ENCODE measurements around the gene GRIA4.

The GRIA4 gene

DNA sequence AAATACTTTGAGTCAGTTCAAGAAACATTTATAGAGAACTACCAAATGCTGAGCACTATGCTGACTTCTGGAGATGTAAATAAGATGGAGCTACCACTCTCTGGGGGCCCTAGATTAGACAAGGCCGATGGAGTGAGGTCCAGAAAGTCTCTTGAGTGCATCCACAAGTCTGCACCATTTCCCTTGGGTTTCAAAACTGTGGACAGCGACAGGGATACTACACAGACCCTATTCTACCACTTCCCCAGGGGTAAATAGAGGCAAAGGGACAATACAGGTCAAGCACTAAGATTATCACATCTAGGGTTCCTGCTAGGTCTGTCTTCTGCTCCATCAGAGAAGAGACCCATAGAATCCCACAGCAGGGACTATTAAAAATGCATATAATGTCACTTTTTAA lies 183.2 kb downstream of the GRIA4 start:
- no peak for DNase-seq

DNA sequence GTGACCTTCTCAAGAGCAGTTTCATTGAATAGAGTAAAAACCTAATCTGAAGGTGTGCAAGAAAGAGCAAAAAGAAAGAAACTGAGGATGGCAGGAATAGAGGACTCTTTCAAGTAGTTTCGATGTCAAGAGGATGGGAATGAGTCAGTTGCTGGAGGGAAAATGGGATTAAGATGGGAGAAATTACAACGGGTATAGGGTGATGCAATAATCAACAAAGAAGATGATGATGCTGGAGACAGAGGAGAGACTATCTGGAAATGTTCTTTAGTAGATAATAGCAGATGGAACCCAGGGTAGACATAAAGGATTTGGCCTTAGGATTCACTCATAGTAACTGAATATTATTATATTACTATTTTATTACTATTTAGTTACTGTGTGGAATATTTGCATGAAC lies 189.4 kb downstream of the GRIA4 start:
- no peak for DNase-seq

DNA sequence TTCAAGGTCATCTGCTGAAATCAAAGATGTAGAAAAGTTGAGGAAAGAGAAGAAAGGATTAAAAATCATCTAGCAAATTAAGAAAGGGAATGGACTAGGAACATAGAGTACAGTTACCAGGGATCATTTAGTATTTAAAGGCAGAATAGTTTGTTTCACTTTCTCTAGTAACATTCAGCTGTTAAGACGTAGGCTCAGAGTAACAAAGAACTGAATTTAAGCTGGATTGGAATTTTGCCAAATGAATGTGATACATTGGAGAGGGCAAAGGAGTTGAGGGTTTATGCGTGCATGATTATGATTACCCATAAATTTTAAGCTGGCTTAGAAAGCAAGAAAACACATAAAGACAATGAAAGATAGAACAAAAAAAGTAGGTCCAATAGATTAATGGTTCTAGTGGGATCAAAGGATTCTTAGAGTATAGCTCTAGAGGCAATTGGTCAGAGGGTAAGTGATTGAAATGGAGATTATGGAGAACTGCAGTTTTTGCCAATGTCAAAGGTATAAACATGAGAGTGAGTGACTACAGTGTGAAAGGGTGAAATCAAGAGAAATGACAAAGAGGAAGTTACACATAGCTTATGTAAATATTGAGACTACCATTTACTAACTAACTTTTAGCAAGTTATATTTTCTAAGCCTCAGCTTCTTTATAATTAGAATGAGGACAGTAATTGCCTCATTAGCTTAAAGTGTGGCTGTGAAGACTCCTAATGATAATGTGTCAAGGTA lies 190.0 kb downstream of the GRIA4 start:
- no peak for DNase-seq

GRCh38 chr11:105802390-105802789 lies 192.5 kb downstream of the GRIA4 start:
- DNase-seq: no peak

GRCh38 chr11:105811242-105811641 lies 201.4 kb downstream of the GRIA4 start:
- no peak for DNase-seq

DNA sequence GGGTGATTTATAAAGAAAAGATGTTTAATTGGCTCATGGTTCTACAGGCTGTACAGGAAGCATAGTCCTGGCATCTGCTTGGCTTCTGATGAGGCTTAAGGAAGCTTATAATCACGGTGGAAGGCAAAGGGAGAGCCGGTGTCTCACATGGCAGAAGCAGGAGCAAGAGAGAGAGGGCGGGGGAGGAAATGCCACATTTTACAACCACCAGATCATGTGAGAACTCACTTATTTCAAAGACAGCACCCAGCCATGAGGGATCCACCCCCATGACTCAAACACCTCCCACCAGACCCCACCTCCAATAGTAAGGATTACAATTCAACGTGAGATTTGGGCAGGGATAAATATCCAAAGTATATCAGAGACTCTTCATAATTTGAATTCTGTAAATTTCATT lies 211.5 kb downstream of the GRIA4 start:
- peak; percentile 72 for DNase-seq

DNA sequence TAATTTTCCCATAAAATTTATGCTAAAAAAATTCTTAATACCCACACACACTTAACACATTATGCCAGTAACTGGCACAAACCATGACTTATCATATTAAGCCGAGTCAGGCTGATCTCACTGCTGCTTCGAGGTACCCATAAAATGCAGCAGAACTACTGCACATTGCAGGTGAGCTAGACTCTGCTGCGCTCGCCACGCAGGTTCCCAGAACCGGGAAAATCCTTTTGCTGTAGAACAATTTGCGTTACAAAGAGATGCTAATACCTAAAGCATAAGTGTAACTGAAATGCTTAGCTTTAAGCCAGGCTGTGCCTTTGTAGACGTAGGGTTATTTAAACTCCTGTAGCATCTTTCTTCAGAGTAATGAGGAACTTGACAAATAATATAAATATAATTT lies 211.9 kb downstream of the GRIA4 start:
- DNase-seq: no peak

- no peak for DNase-seq
These were observed 213.7 kb downstream of the GRIA4 start for GRCh38 chr11:105823495-105824033.

GRCh38 chr11:105824457-105825013 lies 214.7 kb downstream of the GRIA4 start:
- no peak for DNase-seq

DNA sequence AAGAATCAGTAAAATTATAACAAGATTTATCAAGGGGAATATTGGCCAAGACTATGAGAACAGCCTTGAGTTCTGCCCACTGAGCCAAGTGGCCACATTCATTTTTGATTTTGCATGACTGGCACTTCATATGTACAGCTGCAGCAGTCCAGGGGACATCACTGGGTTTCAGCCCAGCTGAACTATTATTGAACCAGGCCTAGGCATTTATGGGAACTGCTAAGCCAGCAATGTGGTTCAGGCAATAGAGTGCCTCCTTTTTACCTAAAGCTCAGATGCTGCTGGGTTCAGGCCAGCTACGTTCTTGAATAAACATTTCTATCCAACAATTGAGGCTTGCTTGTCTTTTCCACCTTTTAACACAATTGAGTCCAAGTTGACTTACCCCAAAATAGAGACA lies 215.3 kb downstream of the GRIA4 start:
- DNase-seq: no peak

GRCh38 chr11:105827906-105828305 lies 218.0 kb downstream of the GRIA4 start:
- no peak for DNase-seq

GRCh38 chr11:105829084-105829483 lies 219.2 kb downstream of the GRIA4 start:
- no peak for DNase-seq

DNA sequence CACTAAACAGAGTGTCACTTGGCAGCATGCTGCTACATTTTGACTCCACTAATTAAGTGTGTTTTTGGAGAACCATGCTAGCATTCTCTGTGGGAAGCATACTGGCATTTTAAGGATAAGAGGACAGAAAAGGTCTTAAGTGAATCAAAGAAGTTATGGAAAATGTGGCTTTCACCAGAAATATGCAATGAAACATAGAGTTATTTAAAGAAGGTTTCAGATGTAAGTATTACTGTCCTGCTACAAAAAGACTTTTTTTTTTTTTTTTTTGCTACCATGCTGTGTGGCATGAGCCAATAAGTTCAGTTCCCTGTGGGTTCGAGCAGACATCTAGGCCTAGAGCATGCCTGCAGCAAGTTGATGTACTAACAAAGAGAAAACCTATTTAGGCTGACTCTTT lies 224.6 kb downstream of the GRIA4 start:
- DNase-seq: no peak

DNA sequence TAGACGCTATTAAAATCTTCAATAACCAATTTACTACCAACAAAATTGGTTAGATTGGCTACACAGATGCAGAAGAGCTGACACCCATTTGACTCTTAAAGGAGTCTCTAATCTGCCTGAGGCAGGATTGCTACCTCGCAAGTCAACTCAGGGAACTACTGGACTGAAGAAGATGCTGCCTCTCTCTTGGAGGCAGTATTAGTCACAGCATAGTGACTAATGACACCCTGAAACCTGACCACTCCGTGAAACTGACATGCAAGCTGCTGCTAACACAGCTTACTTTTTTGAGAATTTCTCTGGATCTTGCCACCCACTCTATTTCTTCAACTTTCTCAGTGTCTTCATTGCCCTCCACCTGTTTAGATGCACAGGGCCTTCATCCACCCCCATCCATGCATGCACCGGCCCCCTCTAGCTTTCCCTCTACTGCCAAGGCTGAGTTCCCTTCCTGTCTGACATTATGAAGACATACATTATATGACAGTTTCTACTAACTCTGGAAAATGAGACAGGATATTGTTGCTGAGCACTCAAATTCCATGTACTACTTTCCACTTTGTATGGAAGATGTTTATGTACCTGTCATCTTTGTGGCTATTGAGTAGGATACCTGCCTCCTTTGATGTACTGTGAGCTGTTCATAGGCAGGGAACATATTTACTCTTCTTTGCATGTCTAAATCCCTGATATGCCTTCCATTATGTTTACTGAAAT lies 229.0 kb downstream of the GRIA4 start:
- peak; percentile 63 for DNase-seq

DNA sequence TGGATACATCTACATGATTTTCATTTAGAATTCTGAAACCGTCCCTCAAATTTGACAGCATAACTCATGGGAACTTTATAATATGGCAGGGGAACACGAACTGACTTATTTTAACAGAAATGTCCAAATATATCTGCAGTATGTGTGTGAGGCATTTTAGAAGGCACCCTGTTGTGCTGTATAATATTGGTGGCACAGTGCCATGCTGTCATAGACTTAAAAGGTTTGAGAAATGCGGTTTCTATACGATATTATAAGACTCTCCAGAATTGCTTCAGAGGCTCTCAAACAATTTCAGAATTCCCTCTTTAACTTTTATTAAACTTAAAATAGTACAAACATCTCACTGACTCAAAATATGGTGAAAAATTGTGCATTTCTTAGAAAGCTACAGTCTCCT lies 230.5 kb downstream of the GRIA4 start:
- no peak for DNase-seq

DNA sequence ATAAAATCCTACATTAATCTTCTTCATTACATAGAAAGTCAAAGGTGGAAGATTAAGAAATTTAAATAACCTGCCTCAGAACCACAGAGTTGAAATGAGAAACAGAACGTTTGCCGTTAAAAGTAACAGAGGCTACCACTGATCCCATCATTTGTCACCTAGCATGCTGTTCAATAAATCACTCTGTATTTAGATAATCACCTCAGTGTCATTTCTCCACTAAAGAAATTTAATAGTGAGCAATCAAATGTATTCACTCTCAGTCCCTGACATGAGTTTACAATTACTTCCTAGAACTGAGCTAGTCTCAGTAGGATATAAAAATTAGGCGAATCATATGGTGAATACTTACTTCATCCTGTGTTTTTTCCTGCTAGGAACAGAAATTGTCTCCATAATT lies 242.5 kb downstream of the GRIA4 start:
- DNase-seq: no peak

- DNase-seq: no peak
These were observed 244.4 kb downstream of the GRIA4 start for GRCh38 chr11:105854269-105854668.

DNA sequence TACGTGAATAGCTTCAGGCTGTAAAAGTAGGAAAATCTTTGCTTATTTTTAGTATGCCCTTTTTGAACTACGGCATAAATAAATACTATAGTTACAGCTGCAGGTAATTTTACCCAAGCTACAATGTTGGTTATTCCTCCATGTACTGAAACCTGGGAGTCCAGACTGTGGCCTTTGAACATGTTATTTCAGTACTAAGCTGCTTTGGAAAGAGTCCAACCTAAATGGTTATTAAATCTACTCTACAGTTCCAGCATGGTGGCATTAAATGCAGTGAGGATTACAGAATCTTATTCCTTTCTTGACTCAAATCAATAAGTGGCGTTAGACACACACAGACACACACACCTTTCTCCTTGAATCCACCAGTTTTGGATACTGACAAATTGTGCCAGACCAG lies 247.1 kb downstream of the GRIA4 start:
- no peak for DNase-seq

DNA sequence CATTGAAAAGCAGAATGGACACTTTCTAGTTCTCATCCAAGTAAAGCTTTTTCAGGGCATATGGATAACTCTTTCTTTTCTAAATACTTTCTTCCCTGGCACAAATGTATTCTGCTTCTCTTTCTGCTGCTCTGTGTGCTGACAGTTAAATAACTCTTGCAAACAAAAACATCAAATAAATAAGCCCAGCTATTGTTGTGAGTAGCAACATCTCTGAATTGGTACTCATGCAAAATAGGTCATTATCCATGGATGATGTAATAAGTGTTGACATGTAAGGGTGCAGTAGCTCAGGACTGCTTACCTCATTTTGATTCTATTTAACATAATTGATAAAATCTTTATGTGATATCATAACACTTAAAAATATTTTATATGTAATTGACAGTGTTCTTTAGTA lies 247.9 kb downstream of the GRIA4 start:
- DNase-seq: no peak

DNA sequence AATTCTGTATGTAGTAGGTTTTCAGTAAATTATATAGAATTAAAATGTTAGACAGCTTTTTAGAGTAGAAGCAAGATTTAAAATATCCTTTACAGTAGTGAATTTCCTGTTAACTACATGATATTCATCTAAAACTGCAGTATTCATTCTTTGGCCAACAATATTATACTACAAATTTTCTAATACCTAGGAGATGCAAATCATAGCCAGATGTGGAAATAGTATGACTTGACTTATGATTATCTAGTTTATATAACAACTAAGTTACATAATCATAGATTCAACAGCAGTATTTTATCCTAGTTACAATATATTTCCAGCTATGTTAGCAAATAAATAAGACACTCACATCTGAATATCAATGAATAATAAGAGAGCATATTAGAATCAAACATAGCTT lies 249.0 kb downstream of the GRIA4 start:
- DNase-seq: no peak

- DNase-seq: no peak
These were observed 250.2 kb downstream of the GRIA4 start for GRCh38 chr11:105860105-105860504.

- DNase-seq: no peak
These were observed 251.4 kb downstream of the GRIA4 start for GRCh38 chr11:105861225-105861624.

- no peak for DNase-seq
These were observed 253.0 kb downstream of the GRIA4 start for GRCh38 chr11:105862736-105863367.

GRCh38 chr11:105863523-105863922 lies 253.7 kb downstream of the GRIA4 start:
- DNase-seq: no peak

Measured in islet precursor cell (in vitro differentiated cells).